Measurements from ENCODE around the gene ENKD1.

Gene ENKD1

GRCh38 chr16:67679935-67680897 lies 13.7 kb upstream of the ENKD1 start:
- DNase-seq (ENCODE audit: extremely low spot score, insufficient read length, low read depth) (no peak), FAIRE-seq (no peak)

DNA sequence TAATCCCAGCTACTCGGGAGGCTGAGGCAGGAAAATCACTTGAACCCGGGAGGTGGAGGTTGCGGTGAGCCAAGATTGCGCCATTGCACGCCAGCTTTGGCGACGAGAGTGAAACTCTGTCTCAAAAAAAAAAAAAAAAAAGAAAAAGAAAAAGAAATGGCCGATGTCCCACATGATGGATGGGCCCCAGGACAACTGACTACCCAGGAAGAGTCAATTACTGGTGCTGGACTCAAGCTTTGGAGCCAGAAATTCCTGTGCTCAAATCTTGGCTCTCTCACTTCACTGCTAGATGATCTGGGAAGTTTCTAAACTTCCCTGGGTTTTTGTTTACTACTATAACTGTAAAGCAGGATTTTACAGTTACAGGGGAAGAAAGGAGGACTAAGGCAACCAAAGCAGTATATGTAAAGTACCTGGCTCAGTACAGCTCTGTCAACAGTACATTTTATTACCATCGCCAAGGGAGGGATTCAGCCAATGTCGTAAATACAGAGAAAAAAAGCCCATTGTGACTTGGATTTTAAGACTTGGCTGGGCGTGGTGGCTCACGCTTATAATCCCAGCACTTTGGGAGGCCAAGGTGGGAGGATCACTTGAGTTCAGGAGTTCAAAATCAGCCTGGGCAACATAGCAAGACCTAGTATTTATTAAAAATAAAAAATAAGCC lies 11.9 kb upstream of the ENKD1 start:
- DNase-seq (ENCODE audit: extremely low spot score, insufficient read length, low read depth) (no peak), FAIRE-seq (no peak)

- DNase-seq (ENCODE audit: extremely low spot score, insufficient read length, low read depth), result no peak
- no peak for FAIRE-seq
These were observed 11.2 kb upstream of the ENKD1 start for GRCh38 chr16:67677712-67678111.

DNA sequence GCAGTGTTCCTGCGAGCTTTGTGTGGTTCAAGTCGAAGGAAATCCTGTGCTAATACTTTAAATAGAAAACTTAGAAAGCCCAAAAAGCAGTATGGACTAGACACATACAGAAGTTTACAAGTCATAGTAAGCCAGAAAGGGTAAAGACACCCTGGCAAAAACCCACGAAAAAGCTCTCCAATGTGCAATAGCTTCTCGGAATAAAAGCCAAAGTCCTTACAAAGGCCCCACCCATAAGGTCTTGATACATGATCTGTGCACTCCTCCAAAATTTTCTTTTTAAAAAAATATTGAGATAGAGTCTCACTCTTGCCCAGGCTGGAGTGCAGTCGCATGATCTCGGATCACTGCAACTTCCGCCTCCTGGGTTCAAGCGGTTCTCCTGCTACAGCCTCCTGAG lies 10.4 kb upstream of the ENKD1 start:
- FAIRE-seq (no peak), DNase-seq (ENCODE audit: extremely low spot score, insufficient read length, low read depth) (no peak)

- DNase-seq (ENCODE audit: extremely low spot score, insufficient read length, low read depth) (no peak), FAIRE-seq (no peak)
These were observed 10.0 kb upstream of the ENKD1 start for GRCh38 chr16:67676516-67676915.

- no peak for FAIRE-seq
- DNase-seq (ENCODE audit: extremely low spot score, insufficient read length, low read depth), result no peak
These were observed 9.4 kb upstream of the ENKD1 start for GRCh38 chr16:67675999-67676398.

DNA sequence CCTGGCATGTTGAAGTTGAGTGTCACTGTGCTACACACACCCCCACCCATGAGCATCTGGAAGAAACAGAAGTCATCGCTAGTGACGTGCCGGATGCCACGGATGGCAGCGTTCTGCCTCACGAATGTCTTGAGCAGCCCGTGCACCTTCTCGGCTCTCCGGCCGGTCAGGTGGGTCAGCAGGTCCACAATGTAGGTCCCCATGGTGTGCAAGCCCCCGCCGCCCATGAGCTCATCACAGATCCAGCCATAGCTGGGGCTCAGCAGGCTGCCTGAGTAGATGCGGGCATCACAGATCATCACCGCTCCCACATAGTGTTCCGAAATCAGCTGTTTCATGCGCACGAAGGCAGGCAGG lies 9.0 kb upstream of the ENKD1 start:
- no peak for DNase-seq (ENCODE audit: extremely low spot score, insufficient read length, low read depth)
- FAIRE-seq, result no peak

DNA sequence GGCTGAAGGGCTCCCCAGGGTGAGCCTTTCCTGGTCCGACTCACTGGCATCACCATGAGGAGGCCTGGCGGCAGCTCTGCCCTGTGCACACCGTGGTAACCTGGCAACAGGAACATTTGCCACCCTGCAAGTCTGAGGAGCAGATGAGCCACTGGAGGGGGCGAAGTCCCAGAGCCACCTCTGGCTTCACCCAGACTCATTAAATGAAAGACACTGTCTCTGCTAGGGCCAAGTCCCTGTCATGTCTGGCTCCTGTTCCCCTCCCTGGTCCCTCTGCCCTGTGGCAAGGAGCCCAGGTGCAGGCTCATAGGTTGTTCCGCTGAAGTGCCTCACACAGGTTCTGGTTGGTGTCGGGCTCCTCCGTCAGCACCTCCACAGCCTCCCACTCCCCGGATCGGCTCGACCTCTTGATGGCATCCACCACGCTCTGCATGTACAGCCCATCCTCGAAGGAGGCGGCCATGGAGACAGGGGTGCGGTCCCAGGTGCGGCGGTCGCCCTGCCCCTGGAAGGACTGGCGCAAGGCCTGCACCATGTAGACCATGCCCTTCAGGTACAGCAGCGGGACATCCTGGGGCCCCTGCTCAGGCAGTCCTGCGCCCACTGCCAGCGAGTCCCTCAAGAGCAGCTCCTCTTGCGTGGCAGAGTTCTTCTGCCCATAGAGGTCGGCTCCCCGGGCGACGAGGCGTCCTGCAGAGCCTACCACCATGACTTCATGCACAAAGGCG lies 8.5 kb upstream of the ENKD1 start:
- FAIRE-seq, result no peak

DNA sequence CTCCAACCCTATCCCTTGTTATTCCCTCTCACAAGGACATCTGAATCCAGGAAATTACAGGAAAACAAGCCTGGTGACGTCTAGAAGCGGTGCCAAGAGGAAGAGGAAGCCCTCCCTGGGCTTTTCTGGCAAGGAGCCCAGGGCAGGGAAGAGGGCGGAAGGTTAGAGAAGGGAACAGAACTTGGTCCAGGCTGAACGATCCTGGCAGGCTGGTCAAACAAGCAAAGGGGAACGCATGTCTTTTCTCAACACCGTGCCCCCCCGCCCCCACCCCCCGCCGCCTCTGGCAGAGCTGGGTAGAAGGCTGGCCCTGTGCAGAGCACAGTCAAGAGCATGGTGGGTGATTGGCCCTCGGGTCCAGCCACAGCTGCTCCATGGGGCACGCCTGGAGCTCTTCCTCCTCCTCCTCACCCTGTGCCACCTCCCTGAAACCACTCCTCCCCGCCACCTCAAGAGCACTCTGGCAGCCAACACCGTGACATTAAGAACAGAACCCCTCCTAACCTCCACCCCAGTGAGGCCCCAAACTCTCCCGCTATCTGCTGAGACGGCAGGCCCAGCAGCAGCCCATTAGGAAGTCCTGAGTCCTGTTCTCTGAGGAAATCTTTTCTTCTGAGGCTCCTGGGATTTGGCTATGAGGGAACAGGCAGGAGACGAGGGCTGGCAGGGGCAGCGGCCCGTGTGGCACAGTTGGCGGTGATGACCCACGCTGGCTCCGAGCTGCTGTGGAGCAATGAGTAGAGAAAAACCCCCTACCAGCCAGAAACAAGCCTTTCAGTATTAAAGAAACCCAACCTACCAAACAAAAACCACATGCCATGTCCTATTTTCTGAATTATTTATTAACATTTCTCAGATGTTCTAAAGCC lies 7.4 kb upstream of the ENKD1 start:
- FAIRE-seq, result no peak
- DNase-seq (ENCODE audit: extremely low spot score, insufficient read length, low read depth), result no peak

More for the DNA sequence above, 8.5 kb upstream of the ENKD1 start:
- DNase-seq (ENCODE audit: extremely low spot score, insufficient read length, low read depth), result no peak

DNA sequence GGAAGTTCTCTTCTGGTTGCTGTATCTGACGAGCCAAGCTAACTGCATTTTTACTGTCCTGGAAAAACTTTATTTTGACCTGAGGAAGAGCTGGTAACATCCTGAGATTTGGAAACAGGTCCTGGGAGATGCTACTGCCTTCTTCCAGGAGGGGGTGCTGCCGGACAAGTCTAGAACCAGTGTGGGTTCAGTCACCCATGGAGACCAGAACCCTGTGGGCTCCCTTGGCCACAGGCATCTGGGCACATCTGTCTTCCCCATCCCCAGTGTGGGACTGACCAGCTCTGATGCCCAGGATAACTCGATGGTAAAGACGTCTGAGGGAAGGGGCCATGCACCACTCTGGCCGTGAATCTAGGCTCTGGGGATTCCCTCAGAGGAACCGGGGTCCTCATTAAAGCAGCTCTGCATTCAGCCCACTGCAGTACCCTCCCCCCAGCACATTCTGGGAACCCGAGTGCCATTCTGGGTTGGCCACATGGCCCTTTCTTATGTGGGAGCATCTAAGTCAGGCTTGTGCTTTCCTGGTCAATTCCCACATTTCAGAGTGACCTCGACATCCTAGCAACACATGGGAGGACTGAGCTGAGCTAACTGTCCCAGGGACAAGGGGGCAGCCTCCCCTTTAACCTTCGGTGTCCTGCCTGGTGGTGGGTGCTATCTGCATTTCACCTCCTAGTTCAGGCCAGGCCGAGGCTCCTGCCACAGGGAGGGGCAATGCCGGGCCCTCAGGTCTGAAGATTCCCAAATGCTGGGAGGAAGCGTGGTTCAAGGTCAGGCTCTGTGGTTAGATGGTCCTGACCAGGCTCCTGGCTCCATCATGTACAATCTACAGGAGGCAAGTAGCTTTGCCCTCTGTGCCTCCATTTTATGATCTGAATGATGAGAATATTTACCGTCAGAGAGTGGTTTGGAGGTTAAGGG lies 6.5 kb upstream of the ENKD1 start:
- DNase-seq (ENCODE audit: extremely low spot score, insufficient read length, low read depth) (peak; percentile 80), FAIRE-seq (peak; percentile 89)

- DNase-seq (ENCODE audit: extremely low spot score, insufficient read length, low read depth) (no peak), FAIRE-seq (no peak)
These were observed 5.8 kb upstream of the ENKD1 start for GRCh38 chr16:67672306-67672705.

DNA sequence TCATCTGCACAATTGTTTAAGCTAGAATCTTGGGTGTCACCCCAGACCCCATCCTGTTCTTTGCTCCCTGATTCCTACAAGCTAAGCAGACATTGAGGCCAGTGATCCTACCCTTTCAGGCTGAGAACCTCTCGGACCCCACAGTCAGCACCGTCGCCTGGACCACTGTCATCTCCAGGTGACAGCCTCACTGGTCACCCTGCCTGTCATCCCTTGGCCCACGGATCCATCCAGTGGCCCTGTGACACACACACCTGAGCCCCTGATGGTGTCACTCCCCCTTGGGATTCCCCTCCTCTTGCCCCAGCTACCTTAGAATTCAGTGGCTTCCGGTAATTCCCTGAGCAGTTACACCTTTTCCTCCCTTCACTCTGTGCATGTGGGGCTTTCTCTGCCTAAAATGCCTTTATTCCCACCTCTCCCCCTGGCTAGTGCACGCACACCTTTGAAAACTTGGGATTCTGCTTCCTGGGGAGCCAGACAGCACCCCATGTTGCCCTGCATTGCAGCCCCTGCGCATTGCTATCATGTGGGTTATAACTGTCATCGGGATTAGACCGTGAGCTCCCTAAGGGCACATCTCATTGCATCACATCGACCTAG lies 3.0 kb upstream of the ENKD1 start:
- no peak for FAIRE-seq
- no peak for DNase-seq (ENCODE audit: extremely low spot score, insufficient read length, low read depth)

DNA sequence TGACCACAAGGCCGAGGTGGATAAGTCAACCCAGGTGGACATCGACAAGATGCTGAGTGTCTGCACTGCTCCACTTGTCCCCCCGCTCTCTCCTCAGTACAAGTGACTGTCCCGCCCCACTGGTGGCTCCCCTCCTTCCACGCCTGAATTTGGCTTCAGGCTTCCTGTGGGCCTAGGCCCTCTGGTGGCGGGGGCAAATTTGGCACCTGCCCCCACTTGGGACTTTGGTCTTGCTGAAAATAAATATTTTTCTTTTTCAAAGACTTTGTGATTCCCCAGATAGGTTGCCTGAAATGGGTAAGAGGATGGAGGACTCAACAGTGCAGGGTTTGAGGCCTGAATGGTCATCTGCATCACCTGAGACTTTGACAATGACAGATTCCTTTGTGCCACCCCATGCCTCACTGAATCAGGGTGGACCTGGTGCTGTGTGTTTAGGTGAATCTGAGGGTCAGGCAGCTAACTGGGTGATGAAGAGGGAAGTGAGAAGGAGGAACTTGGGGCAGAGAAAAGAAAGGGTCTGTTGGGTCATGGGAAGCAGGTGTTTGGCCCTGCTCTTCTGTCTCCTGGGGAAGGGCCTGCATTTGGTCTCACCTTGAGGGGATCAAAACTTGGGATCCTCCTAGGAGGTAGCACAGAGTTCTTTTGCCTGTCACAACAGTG lies 2.1 kb upstream of the ENKD1 start:
- no peak for FAIRE-seq

DNA sequence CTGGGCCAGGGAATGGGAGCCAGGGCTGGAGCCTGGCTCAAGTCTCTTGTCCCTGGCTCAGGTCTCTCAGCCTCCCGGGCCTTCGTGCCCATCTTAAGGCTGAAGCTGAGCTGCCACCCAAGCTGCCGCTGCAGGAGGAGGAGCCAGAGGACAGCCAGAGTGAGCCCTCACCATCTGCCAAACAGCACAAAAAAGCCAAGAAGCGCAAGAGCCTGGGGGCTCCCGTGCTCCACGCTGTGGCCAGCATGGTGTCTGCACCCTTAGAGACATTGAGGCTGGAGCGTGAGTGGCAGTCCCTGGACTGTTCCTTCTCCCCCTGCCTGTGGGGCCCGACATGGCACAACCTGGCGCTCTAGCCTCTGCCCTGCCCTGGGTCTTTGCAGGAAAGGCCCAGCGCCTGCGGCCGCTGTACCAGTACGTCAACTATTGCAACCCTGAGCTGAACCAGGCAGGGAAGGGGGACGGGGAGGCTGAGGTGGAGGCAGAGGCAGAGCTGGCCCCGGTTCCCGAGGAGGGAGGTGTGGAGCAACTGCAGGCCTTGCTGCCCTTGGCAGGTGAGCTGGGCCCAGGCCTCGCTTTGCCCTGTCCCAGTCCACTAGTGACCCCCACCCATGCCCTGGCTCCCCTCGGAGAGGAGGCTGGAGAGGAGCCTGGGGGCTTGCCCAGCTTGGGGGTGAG lies 1.4 kb upstream of the ENKD1 start:
- DNase-seq (ENCODE audit: extremely low spot score, insufficient read length, low read depth) (peak; percentile 81), FAIRE-seq (peak; percentile 95)

More for the DNA sequence above, 2.1 kb upstream of the ENKD1 start:
- no peak for DNase-seq (ENCODE audit: extremely low spot score, insufficient read length, low read depth)

GRCh38 chr16:67667453-67667816 lies 885 bp upstream of the ENKD1 start:
- DNase-seq (ENCODE audit: extremely low spot score, insufficient read length, low read depth), result no peak
- no peak for FAIRE-seq

DNA sequence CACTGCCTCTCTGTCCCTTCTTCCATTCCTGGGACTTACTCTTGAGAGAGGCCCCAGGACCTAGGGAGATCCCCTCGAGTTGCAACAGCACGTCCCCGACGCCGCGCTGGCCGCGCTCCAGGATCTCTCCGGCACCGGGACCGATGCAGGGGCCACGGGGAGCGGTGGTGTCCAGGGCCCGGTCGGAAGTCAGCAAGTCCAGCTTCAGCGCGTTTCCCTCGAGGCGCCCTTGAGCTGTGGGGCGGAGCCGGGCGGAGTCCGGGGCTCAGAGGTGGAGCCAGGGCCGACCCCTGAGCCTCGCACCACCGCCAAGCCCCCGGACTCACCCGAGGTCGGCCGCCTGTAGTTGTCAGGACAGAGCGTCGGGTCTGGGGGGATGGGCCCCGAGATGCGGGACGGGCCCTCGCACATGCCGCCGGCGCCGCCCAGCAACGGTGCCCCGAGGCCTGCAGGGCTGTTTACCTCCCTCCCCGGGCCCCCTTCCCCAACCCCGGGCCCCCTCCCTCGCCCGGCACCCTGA lies 458 bp downstream of the ENKD1 start:
- no peak for FAIRE-seq
- no peak for DNase-seq (ENCODE audit: extremely low spot score, insufficient read length, low read depth)

GRCh38 chr16:67665598-67665997 lies 952 bp downstream of the ENKD1 start:
- FAIRE-seq, result no peak
- DNase-seq (ENCODE audit: extremely low spot score, insufficient read length, low read depth), result no peak

All from GM18507 (cell line).